Mesenchymal stem cell (in vitro differentiated cells and primary cell): ENCODE measurements around the gene ADAMTS14.
A peak's percentile ranks its signal among the peaks of the same experiment; 100 is the strongest.

Source experiments
- DNase-seq: peaks from one replicate; pipeline ENCODE4 v3.0.0-alpha.2; 2013
- H2AFZ ChIP-seq: one replicate; pipeline ENCODE4 v1.6.1; 2013; ENCODE audit warnings: low read depth, mild to moderate bottlenecking, control low read depth, inconsistent platforms, low read length, moderate library complexity
- H2AK5ac ChIP-seq: 2 replicates; pipeline ENCODE4 v1.6.1; 2013; ENCODE audit warnings: low read length, moderate library complexity, mild to moderate bottlenecking, inconsistent platforms; ENCODE audit not compliant: severe bottlenecking
- H2BK120ac ChIP-seq: one replicate; pipeline ENCODE4 v1.6.1; 2013; ENCODE audit warnings: low read depth, mild to moderate bottlenecking, inconsistent platforms, low read length, moderate library complexity
- H2BK12ac ChIP-seq, 2 experiments: one replicate each; pipeline ENCODE4 v1.6.1; 2013; ENCODE audit warnings: inconsistent platforms in 2 of 2, low read length in 2 of 2, mild to moderate bottlenecking in 2 of 2, moderate library complexity in 2 of 2, control low read depth in 1 of 2
- H2BK15ac ChIP-seq: one replicate; pipeline ENCODE4 v1.6.1; 2013; ENCODE audit warnings: mild to moderate bottlenecking, low read depth, inconsistent platforms; ENCODE audit not compliant: poor library complexity, severe bottlenecking
- H2BK5ac ChIP-seq: 2 replicates; pipeline ENCODE4 v1.6.1; 2013; ENCODE audit warnings: low read depth, mild to moderate bottlenecking, low read length, control low read depth, inconsistent platforms; ENCODE audit not compliant: poor library complexity, severe bottlenecking
- H3K14ac ChIP-seq, 2 experiments: one replicate each; pipeline ENCODE4 v1.6.1; 2013; ENCODE audit warnings: inconsistent platforms in 2 of 2, low read length in 2 of 2, control low read depth in 1 of 2, mild to moderate bottlenecking in 1 of 2, moderate library complexity in 1 of 2
- H3K18ac ChIP-seq, 2 experiments: one replicate each; pipeline ENCODE4 v1.6.1; 2013; ENCODE audit warnings: inconsistent platforms in 2 of 2, low read length in 2 of 2, control low read depth in 1 of 2, low read depth in 1 of 2, mild to moderate bottlenecking in 1 of 2
- H3K23ac ChIP-seq, 2 experiments: one replicate each; pipeline ENCODE4 v1.6.1; 2013; ENCODE audit warnings: inconsistent platforms in 2 of 2, low read length in 2 of 2, mild to moderate bottlenecking in 2 of 2, moderate library complexity in 2 of 2, control low read depth in 1 of 2
- H3K27ac ChIP-seq: 2 replicates; pipeline ENCODE4 v1.5.1; 2013; ENCODE audit warnings: mild to moderate bottlenecking, moderate library complexity, low read length, control low read depth, inconsistent platforms; ENCODE audit not compliant: poor library complexity, severe bottlenecking
- H3K27me3 ChIP-seq, 2 experiments: 2 replicates each; pipeline versions ENCODE4 v1.6.1 to v1.7.0; 2013; ENCODE audit warnings: low read length in 2 of 2, mild to moderate bottlenecking in 2 of 2, moderate library complexity in 2 of 2, control low read depth in 1 of 2, inconsistent platforms in 1 of 2; ENCODE audit not compliant: control insufficient read depth in 1 of 2, insufficient read depth in 1 of 2
- H3K36me3 ChIP-seq, 2 experiments: 2 replicates each; pipeline versions ENCODE4 v1.6.1 to v1.7.0; 2013; ENCODE audit warnings: low read length in 2 of 2, control low read depth in 1 of 2, inconsistent platforms in 1 of 2, low read depth in 1 of 2, mild to moderate bottlenecking in 1 of 2; ENCODE audit not compliant: insufficient read depth in 2 of 2, control insufficient read depth in 1 of 2
- H3K4ac ChIP-seq, 2 experiments: one replicate each; pipeline ENCODE4 v1.6.1; 2013; ENCODE audit warnings: inconsistent platforms in 2 of 2, low read length in 2 of 2, mild to moderate bottlenecking in 2 of 2, moderate library complexity in 2 of 2, control low read depth in 1 of 2, low read depth in 1 of 2
- H3K4me1 ChIP-seq: 2 replicates; pipeline ENCODE4 v1.6.1; 2013; ENCODE audit warnings: low read depth, low read length, control low read depth; ENCODE audit not compliant: control insufficient read depth, insufficient read depth
- H3K4me2 ChIP-seq: 2 replicates; pipeline ENCODE4 v1.6.1; 2013; ENCODE audit warnings: low read length, mild to moderate bottlenecking, inconsistent platforms; ENCODE audit not compliant: poor library complexity, severe bottlenecking
- H3K4me3 ChIP-seq, 2 experiments: 2 replicates each; pipeline versions ENCODE4 v1.5.1 to v1.7.0; 2013; ENCODE audit warnings: low read length in 2 of 2, mild to moderate bottlenecking in 2 of 2, control low read depth in 1 of 2, low read depth in 1 of 2; ENCODE audit not compliant: insufficient read depth in 1 of 2
- H3K79me1 ChIP-seq: replicated peaks from 2 replicates; pipeline ENCODE4 v1.6.1; 2013; ENCODE audit warnings: mild to moderate bottlenecking, control low read depth, low read length, inconsistent platforms; ENCODE audit not compliant: poor library complexity, severe bottlenecking
- H3K9ac ChIP-seq: 2 replicates; pipeline ENCODE4 v1.7.0; 2013; ENCODE audit warnings: mild to moderate bottlenecking, low read length, moderate library complexity
- H3K9me3 ChIP-seq: 2 replicates; pipeline ENCODE4 v1.7.0; 2013; ENCODE audit warnings: mild to moderate bottlenecking, low read length; ENCODE audit not compliant: control insufficient read depth
- H4K8ac ChIP-seq: one replicate; pipeline ENCODE4 v1.6.1; 2013; ENCODE audit warnings: inconsistent platforms, mild to moderate bottlenecking, low read length, moderate library complexity
- H4K91ac ChIP-seq: one replicate; pipeline ENCODE4 v1.6.1; 2013; ENCODE audit warnings: mild to moderate bottlenecking, low read length, inconsistent platforms
- WGBS: methylation state at CpG from one replicate; pipeline ENCODE4 v1.1.7; 2013; ENCODE audit warnings: mixed read lengths; 5-methylcytosine and 5-hydroxymethylcytosine counted together

The ADAMTS14 gene

DNA sequence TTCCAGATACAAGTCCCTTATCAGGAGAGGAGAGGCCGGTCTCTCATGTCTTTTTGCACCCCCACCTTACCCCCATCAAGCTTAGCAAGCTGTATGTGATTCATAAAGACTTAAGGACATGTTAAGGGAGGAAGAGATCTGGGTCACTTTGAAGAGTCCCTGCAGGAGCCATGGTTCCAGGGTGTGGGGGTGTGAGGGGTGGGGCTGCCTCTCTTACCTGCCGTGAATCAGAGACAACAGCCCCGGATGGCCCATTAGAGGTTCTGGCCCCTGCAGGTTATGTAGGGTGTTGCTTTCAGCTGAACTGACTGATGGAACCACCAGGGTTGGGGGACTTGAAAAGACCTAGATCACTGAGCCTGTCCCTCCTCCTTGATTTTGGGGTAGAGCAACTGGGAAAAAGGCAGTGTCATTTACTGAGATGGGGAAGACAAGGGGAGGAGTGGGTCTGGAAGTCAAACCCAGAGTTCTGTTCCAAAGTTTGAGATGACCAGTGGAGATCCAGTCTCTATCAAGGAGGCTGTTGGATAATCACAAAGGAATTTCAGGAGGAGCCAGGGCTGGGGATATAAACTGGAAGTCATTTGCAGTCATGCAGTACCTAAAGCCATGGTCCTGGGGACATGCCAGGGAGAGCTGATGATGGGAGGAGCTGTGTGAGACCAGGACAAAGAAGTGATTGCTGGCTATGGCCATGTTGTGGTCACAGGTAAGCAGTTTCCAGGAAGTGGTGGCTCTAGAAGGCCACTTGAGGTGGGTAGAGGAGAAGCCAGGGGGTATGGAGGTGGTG is 23.1 kb downstream of the ADAMTS14 start:
- Histone ChIP-seq H4K91ac (no peak overlapping the region), H3K14ac (peak overlapping the region in 1 of 2 experiments; percentile 46), H3K18ac (no peak overlapping the region)

DNA sequence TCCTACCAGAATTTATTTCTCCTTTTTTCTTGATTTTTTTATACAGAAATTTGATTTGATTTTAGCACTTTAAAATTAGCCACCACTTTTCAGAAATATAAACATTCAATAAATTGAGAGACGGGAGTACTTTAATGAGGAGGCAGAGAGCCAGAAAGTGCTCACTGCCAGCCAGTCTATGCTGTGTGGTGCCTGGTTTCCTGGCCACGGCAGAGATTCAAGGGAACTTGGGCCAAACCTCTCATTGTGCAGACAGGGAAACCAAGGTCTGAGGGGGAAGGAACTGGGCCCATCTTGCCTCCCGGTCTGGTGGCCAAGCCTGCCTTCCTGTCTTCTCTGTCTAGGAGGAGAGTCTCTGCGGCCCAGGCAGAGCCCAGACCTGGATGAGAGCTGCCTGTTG is 25.9 kb downstream of the ADAMTS14 start:
- Histone ChIP-seq H2BK120ac (no peak overlapping the region), H3K27ac (no peak overlapping the region), H2BK12ac (no peak overlapping the region), H4K8ac (no peak overlapping the region), H3K4ac (no peak overlapping the region), H3K9me3 (no peaks in the 10 kb centered on the region), H3K18ac (no peak overlapping the region), H4K91ac (no peak overlapping the region), H3K9ac (no peak overlapping the region), H3K14ac (peak overlapping the region in 1 of 2 experiments; percentile 44), H3K4me3 (no peak overlapping the region), H2BK15ac (no peak overlapping the region), H3K36me3 (peaks cover 43 to 47% of the 10 kb centered on the region in 2 experiments), H2AFZ (no peak overlapping the region), H2AK5ac (no peak overlapping the region), H3K23ac (no peak overlapping the region), H3K4me2 (no peak overlapping the region), H3K79me1 (peaks cover 34% of the 10 kb centered on the region), H2BK5ac (no peak overlapping the region), H3K27me3 (no peaks in the 10 kb centered on the region), H3K4me1 (peaks cover 26% of the 10 kb centered on the region)
- no peak for DNase-seq
- 87% methylated on average over 4 of the region's 4 CpGs for WGBS

More for the DNA sequence above, 23.1 kb downstream of the ADAMTS14 start:
- Histone ChIP-seq H3K36me3 (peaks cover 18 to 36% of the 10 kb centered on the region in 2 experiments), H3K4ac (no peak overlapping the region), H2BK12ac (no peak overlapping the region), H3K79me1 (peaks cover 37% of the 10 kb centered on the region), H3K27ac (peak overlapping the region; percentile 3), H3K4me1 (peaks cover 37% of the 10 kb centered on the region), H2BK5ac (no peak overlapping the region), H3K9ac (peak overlapping the region; percentile 34), H2AK5ac (peak overlapping the region; percentile 27), H3K4me2 (no peak overlapping the region), H4K8ac (no peak overlapping the region), H3K4me3 (peak overlapping the region in 1 of 2 experiments; percentile 38), H3K23ac (no peak overlapping the region), H3K9me3 (no peaks in the 10 kb centered on the region), H2BK120ac (no peak overlapping the region), H3K27me3 (no peaks in the 10 kb centered on the region), H2AFZ (no peak overlapping the region), H2BK15ac (no peak overlapping the region)
- no peak for DNase-seq
- 78% methylated on average over 2 of the region's 3 CpGs for WGBS

DNA sequence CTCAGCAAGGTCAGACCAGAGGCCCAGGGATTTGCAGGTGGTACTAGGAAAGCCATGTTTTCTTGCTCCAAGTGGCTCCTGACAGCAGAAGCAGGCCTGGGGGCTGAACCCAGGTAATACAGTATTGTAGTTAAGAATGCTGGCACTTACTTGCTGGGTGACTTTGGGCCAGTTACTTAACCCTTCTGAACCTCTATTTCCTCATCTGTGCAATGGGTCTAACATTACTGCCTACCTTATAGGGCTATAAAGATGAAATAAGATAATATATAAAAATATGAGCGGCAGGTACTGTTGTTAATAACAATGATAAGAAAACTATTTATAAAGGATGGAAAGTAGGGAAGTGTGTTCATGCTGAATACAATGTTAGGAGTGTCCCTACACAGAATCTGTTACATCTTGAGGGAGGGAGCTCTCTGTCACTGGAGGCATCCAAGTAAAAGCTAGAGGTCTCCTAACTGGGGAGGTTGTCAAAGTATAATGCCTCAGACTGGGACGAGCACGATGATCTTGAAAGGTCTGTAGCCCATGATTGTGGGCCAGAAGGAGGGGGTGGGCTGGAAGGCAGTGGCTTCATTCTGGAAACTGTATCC is 26.9 kb downstream of the ADAMTS14 start:
- Histone ChIP-seq H3K14ac (no peak overlapping the region), H3K4me3 (no peak overlapping the region), H3K27ac (no peak overlapping the region), H2AK5ac (peak overlapping the region; percentile 2), H3K4me1 (peaks cover 20% of the 10 kb centered on the region), H2BK12ac (no peak overlapping the region), H3K79me1 (peaks cover 27% of the 10 kb centered on the region), H3K4ac (no peak overlapping the region), H3K36me3 (peaks cover 49 to 51% of the 10 kb centered on the region in 2 experiments), H3K4me2 (no peak overlapping the region), H3K23ac (no peak overlapping the region), H3K18ac (no peak overlapping the region), H2AFZ (no peak overlapping the region), H2BK120ac (no peak overlapping the region), H3K27me3 (no peaks in the 10 kb centered on the region), H4K8ac (no peak overlapping the region), H3K9ac (no peak overlapping the region), H4K91ac (no peak overlapping the region), H2BK15ac (no peak overlapping the region), H3K9me3 (no peaks in the 10 kb centered on the region), H2BK5ac (no peak overlapping the region)
- no peak for DNase-seq
- 94% methylated on average over 3 of the region's 3 CpGs for WGBS

DNA sequence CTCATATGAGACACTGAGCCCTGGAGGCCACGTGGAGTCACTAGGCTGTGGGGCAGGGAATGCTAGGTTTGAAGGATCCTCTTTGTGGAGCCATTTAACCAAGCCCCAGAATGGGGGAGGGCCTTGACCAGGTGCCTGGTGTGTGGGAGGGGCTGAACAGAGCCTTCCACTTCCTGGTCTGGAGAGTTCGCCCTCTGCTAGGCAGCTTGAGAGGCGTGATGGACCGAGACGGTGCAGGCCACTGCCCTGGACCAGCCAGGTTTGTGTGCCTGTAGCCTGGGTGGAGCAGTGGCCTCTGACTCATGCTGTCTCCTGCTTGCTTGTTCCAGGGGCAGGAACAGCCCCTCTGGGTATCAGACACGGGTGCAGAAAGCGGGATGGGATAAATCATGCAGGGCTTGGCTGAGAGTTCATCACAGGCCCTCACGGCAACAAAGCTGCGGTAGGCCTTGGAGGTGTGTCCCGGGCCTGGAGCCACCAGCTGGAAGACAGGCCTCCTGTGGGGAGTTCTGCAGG is 27.4 kb downstream of the ADAMTS14 start:
- no peak overlapping the region for H4K91ac ChIP-seq
- no peak overlapping the region for H3K27ac ChIP-seq
- H2BK12ac ChIP-seq: no peak overlapping the region
- H3K9me3 ChIP-seq: no peaks in the 10 kb centered on the region
- H2BK120ac ChIP-seq: no peak overlapping the region
- H3K14ac ChIP-seq: no peak overlapping the region
- peaks cover 55 to 57% of the 10 kb centered on the region in 2 experiments for H3K36me3 ChIP-seq
- no peak overlapping the region for H4K8ac ChIP-seq
- peaks cover 20% of the 10 kb centered on the region for H3K4me1 ChIP-seq
- H2BK5ac ChIP-seq: no peak overlapping the region
- no peak overlapping the region for H3K9ac ChIP-seq
- no peak overlapping the region for H3K18ac ChIP-seq
- no peak for DNase-seq
- H3K79me1 ChIP-seq: peaks cover 29% of the 10 kb centered on the region
- no peak overlapping the region for H3K4me3 ChIP-seq
- no peak overlapping the region for H3K4ac ChIP-seq
- WGBS: 74% methylated on average over 10 of the region's 10 CpGs
- H2BK15ac ChIP-seq: no peak overlapping the region
- peak overlapping the region; percentile 2 for H2AK5ac ChIP-seq
- no peak overlapping the region for H2AFZ ChIP-seq
- no peak overlapping the region for H3K23ac ChIP-seq
- H3K4me2 ChIP-seq: no peak overlapping the region
- no peaks in the 10 kb centered on the region for H3K27me3 ChIP-seq
